Progenitor cell of endocrine pancreas (in vitro differentiated cells): Measurements from ENCODE around the gene ZFC3H1. TPM values are rescaled to one million over a fixed set of nuclear protein-coding genes. Genes with fewer than 3 reads are reported as not detected.

Experiments used
- DNase-seq: peaks from one replicate; pipeline ENCODE4 v3.0.0; 2021; ENCODE audit warnings: low spot score; ENCODE audit not compliant: unreplicated experiment
- H3K27ac Mint-ChIP-seq: 2 replicates; pipeline ENCODE4 v1.8.0; 2021; ENCODE audit warnings: mild to moderate bottlenecking, moderate library complexity, mixed read lengths
- H3K27me3 Mint-ChIP-seq: 2 replicates; pipeline ENCODE4 v1.8.0; 2021; ENCODE audit warnings: mixed read lengths
- H3K36me3 Mint-ChIP-seq: 2 replicates; pipeline ENCODE4 v1.8.0; 2022; ENCODE audit warnings: mixed read lengths; ENCODE audit not compliant: insufficient read depth
- H3K4me1 Mint-ChIP-seq: 2 replicates; pipeline ENCODE4 v1.8.0; 2021; ENCODE audit warnings: low read depth, mixed read lengths
- H3K4me3 Mint-ChIP-seq: 2 replicates; pipeline ENCODE4 v1.8.0; 2021; ENCODE audit warnings: low read depth, mild to moderate bottlenecking, moderate library complexity, mixed read lengths
- H3K9me3 Mint-ChIP-seq: 2 replicates; pipeline ENCODE4 v1.8.0; 2021; ENCODE audit warnings: low read depth, mixed read lengths
- total RNA-seq: library from RNA; stranded (reverse); gene quantifications from 2 replicates; pipeline ENCODE4 v1.2.1, GENCODE V29; 2021
- TF ChIP-seq, protein P1 (sequence below): fragments of 200-600 bp; sonication (generic); IDR thresholded peaks from one replicate; pipeline ENCODE4 v1.5.0; 2021; ENCODE audit warnings: antibody characterized with exemption, mild to moderate bottlenecking; ENCODE audit not compliant: unreplicated experiment

Gene ZFC3H1
- total RNA-seq, 1 donor from 2014 or later, result 54.7 TPM

DNA sequence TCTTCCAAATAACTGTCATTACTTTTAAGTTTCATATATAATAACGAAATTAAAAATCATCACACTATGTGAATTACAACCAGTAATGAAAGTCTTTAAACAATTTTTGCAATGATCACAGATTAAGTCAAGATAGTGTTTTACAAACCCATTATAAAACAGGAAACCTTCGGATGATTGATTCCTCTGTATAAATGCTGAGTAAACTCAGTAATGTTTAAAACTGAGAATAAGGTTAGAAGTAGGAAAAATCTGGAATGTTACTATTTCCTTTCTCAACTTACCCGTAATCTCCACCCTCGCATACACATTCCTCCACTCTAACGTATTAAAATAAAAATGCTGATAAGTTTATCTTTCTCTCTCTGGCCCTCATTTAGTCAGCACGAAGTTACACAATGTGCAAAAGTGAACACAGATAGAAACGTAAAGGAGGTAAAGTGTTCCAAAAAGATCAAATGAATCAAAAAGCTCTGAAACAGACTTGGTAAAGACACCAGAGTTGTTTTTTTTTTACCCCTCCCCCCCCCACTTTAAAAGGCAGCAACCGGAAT lies 1.6 kb downstream of the ZFC3H1 start:
- peaks cover 23% of the 10 kb centered on the region for H3K4me1 Mint-ChIP-seq
- no peaks in the 10 kb centered on the region for H3K9me3 Mint-ChIP-seq
- H3K27ac Mint-ChIP-seq, result peak overlapping the region; percentile 100
- no peaks in the 10 kb centered on the region for H3K27me3 Mint-ChIP-seq
- H3K36me3 Mint-ChIP-seq, result peaks cover 23% of the 10 kb centered on the region
- TF ChIP-seq, protein P1, sequence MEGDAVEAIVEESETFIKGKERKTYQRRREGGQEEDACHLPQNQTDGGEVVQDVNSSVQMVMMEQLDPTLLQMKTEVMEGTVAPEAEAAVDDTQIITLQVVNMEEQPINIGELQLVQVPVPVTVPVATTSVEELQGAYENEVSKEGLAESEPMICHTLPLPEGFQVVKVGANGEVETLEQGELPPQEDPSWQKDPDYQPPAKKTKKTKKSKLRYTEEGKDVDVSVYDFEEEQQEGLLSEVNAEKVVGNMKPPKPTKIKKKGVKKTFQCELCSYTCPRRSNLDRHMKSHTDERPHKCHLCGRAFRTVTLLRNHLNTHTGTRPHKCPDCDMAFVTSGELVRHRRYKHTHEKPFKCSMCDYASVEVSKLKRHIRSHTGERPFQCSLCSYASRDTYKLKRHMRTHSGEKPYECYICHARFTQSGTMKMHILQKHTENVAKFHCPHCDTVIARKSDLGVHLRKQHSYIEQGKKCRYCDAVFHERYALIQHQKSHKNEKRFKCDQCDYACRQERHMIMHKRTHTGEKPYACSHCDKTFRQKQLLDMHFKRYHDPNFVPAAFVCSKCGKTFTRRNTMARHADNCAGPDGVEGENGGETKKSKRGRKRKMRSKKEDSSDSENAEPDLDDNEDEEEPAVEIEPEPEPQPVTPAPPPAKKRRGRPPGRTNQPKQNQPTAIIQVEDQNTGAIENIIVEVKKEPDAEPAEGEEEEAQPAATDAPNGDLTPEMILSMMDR, result no peak
- H3K4me3 Mint-ChIP-seq, result peak overlapping the region; percentile 99
- DNase-seq, result no peak

DNA sequence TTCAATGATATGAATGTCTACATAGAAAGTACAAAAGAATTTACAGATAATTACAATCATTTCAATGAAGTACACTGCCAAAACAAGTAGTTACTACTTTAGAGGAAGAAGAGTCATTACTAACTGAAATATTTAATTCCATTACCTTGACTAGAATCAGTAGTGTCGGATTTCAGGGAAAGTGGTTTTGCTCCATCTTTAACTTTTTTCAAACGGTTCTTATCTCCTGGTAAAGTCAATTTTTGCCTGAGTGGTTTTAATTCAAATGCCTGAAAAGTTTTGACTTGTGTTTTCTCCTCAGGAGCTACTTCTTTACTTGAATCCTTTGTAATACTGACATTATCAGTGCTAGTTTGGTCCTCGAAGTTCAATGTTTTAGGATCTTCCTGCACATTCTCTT lies 6.9 kb downstream of the ZFC3H1 start:
- Mint-ChIP-seq H3K9me3 (peaks cover 17% of the 10 kb centered on the region), H3K4me3 (no peak overlapping the region), H3K4me1 (peaks cover 12% of the 10 kb centered on the region)

DNA sequence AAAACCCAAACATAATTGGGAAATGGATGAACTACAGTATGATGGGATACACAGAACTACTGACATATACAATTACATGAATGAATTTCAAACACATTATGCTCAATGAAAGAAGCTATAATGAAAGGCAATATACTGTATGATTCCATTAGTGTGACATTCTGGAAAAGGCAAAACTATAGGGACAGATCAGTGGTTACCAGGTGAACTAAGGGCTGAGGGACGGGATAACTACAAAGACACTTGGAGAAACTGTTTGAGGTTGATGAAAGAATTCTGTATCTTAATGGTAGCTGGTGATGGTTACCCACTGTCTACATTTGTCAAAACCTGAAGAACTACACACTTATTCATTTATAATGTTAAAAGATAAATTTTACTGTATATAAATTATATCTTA lies 7.7 kb downstream of the ZFC3H1 start:
- peaks cover 10% of the 10 kb centered on the region for H3K4me1 Mint-ChIP-seq
- peaks cover 17% of the 10 kb centered on the region for H3K9me3 Mint-ChIP-seq
- DNase-seq, result no peak
- TF ChIP-seq, protein P1, result no peak
- no peak overlapping the region for H3K4me3 Mint-ChIP-seq
- no peak overlapping the region for H3K27ac Mint-ChIP-seq
- peaks cover 22% of the 10 kb centered on the region for H3K36me3 Mint-ChIP-seq
- no peaks in the 10 kb centered on the region for H3K27me3 Mint-ChIP-seq

More for the DNA sequence above, 6.9 kb downstream of the ZFC3H1 start:
- TF ChIP-seq, protein P1, result no peak
- Mint-ChIP-seq H3K27ac (no peak overlapping the region), H3K27me3 (no peaks in the 10 kb centered on the region), H3K36me3 (peaks cover 22% of the 10 kb centered on the region)
- DNase-seq, result no peak

DNA sequence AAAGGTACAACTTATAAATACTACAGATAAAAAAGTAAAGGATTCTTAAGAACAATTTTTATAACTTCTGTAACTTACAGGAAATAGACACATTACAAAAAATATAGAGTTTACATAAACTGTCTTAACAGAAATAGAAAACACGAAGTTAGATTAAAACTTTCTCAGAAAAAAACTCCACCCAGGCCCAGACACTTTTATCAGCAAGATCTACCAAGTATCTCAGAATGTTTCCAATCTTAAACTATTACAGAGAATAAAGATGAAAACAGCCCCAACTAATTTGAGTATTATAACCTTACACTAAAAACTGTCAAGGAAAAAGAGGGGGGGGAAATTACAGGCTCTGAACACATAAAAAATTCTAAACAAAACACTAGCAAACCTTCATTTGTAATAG lies 8.2 kb downstream of the ZFC3H1 start:
- no peak for DNase-seq
- Mint-ChIP-seq H3K27me3 (no peaks in the 10 kb centered on the region), H3K27ac (no peak overlapping the region), H3K36me3 (peaks cover 24% of the 10 kb centered on the region), H3K4me3 (no peak overlapping the region), H3K4me1 (peaks cover 10% of the 10 kb centered on the region), H3K9me3 (peaks cover 17% of the 10 kb centered on the region)
- TF ChIP-seq, protein P1, result no peak

DNA sequence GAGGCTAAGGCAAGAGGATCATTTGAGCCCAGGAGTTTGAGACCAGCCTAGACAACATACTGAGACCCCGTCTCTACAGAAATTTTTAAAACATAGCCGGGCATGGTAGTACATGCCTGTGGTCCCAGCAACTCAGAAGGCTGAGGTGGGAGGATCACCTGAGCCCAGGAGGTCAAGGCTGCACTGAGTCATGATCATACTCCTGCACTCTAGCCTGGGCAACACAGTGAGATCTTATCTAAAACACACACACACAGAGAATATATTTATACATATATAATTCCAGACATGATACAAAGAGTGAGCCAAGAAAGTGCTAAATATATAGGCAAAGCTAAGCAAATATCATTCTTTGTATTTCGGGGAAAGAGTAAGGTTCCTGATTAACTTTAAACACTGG lies 9.4 kb downstream of the ZFC3H1 start:
- DNase-seq, result no peak
- TF ChIP-seq, protein P1, result no peak
- Mint-ChIP-seq H3K9me3 (peaks cover 17% of the 10 kb centered on the region), H3K4me3 (no peak overlapping the region), H3K36me3 (peaks cover 23% of the 10 kb centered on the region), H3K27me3 (no peaks in the 10 kb centered on the region), H3K4me1 (peaks cover 9% of the 10 kb centered on the region), H3K27ac (no peak overlapping the region)
